Fibroblast of lung (primary cell): ENCODE data around the gene DNAH14. TPM values are rescaled to one million over a fixed set of nuclear protein-coding genes. Genes with fewer than 3 reads are reported as not detected.
"Not testable (repeated sequence)": the region's sequence is repeated elsewhere in the genome, so short reads cannot be mapped to it uniquely, and the experiment has no call there.

Experiments
- DNase-seq, 2 donors: peaks; one replicate each; pipeline versions ENCODE4 v3.0.0 to v3.0.0-alpha.2; 2010; ENCODE audit warnings: low read depth in 2 of 2
- H2AFZ ChIP-seq: 2 replicates; pipeline ENCODE4 v1.5.1; 2012; ENCODE audit warnings: low read length, control low read depth, inconsistent platforms
- H3K27ac ChIP-seq: 2 replicates; pipeline ENCODE4 v1.5.1; 2011; ENCODE audit warnings: low read length, control low read depth; ENCODE audit not compliant: insufficient read depth
- H3K27me3 ChIP-seq: 2 replicates; pipeline ENCODE4 v1.5.1; 2011; ENCODE audit warnings: mild to moderate bottlenecking, low read length; ENCODE audit not compliant: control insufficient read depth, insufficient read depth
- H3K36me3 ChIP-seq: 2 replicates; pipeline ENCODE4 v1.5.1; 2011; ENCODE audit warnings: low read length; ENCODE audit not compliant: control insufficient read depth, insufficient read depth
- H3K4me1 ChIP-seq: 2 replicates; pipeline ENCODE4 v1.5.1; 2011; ENCODE audit warnings: low read length; ENCODE audit not compliant: control insufficient read depth, insufficient read depth; ENCODE audit errors: extremely low read depth
- H3K4me2 ChIP-seq: 2 replicates; pipeline ENCODE4 v1.5.1; 2011; ENCODE audit warnings: low read length, control low read depth; ENCODE audit not compliant: insufficient read depth; ENCODE audit errors: extremely low read depth
- H3K4me3 ChIP-seq, 4 experiments: fragments of 200-600 bp in 1 of 4; sonication (generic) in 1 of 4; replicated peaks in 1 of 4; 2 replicates each; pipeline ENCODE4 v1.5.1; 2011 to 2016; ENCODE audit warnings: low read length in 4 of 4, low read depth in 3 of 4, mild to moderate bottlenecking in 3 of 4, control low read depth in 2 of 4, inconsistent platforms in 1 of 4, mixed read lengths in 1 of 4; ENCODE audit not compliant: insufficient read depth in 1 of 4; ENCODE audit errors: control extremely low read depth in 1 of 4
- H3K79me2 ChIP-seq: 2 replicates; pipeline ENCODE4 v1.5.1; 2012; ENCODE audit warnings: mild to moderate bottlenecking, low read length, inconsistent platforms; ENCODE audit not compliant: control insufficient read depth, insufficient read depth
- H3K9ac ChIP-seq: 2 replicates; pipeline ENCODE4 v1.5.1; 2011; ENCODE audit warnings: mild to moderate bottlenecking, low read length, control low read depth; ENCODE audit not compliant: insufficient read depth
- H3K9me3 ChIP-seq: 2 replicates; pipeline ENCODE4 v1.5.1; 2012; ENCODE audit warnings: low read depth, low read length; ENCODE audit not compliant: control insufficient read depth, insufficient read depth
- H4K20me1 ChIP-seq: 2 replicates; pipeline ENCODE4 v1.5.1; 2011; ENCODE audit warnings: low read length; ENCODE audit not compliant: control insufficient read depth, insufficient read depth; ENCODE audit errors: extremely low read depth
- CTCF ChIP-seq, 2 donors: IDR thresholded peaks in 1 of 2; conservative IDR thresholded peaks in 1 of 2; 1 replicate in 1 of 2; 2 replicates in 1 of 2; pipeline ENCODE4 v1.5.1; 2011 to 2012; ENCODE audit warnings: low read length in 2 of 2, control low read depth in 1 of 2, inconsistent platforms in 1 of 2, low read depth in 1 of 2, mild to moderate bottlenecking in 1 of 2
- EZH2 ChIP-seq: IDR thresholded peaks from 2 replicates; pipeline ENCODE4 v1.5.1; 2012; ENCODE audit warnings: low read length, control low read depth, mild to moderate bottlenecking; ENCODE audit errors: missing control alignments
- polyA minus RNA-seq: library from RNA; depleted of rRNA, polyadenylated mRNA; stranded (reverse); fragments of >200 nt; gene quantifications from 2 replicates; pipeline ENCODE4 v1.2.3, GENCODE V29; 2011; ENCODE audit warnings: low replicate concordance
- polyA plus RNA-seq, 2 donors: library from polyadenylated mRNA; depleted of rRNA in 1 of 2; stranded (reverse) in 1 of 2; unstranded in 1 of 2; fragments of >200 nt; gene quantifications; 2 replicates each; pipeline ENCODE4 v1.2.1, GENCODE V29; 2011 to 2012; ENCODE audit warnings: missing spikeins in 1 of 2
- total RNA-seq: library from RNA; depleted of rRNA; stranded (reverse); fragments of >200 nt; gene quantifications from 2 replicates; pipeline ENCODE4 v1.2.1, GENCODE V29; 2014

The DNAH14 gene
- 16.7 and 19.7 TPM in 2 replicates for total RNA-seq
- 5.4 and 7.5 TPM in 2 replicates for polyA plus RNA-seq
- 4.1 and 6.1 TPM in 2 replicates for polyA plus RNA-seq (2012)
- not detected in 2 replicates for polyA minus RNA-seq

- peak in 1 of 2 donors; percentile 7 for TF ChIP-seq CTCF (conservative IDR thresholded peaks at IDR 0.05 in 1 of 2, IDR thresholded peaks at IDR 0.05 in 1 of 2; ENCODE audit: low read depth in 1 of 2, low read length in 2 of 2)
- TF ChIP-seq EZH2: no peak
Observed at GRCh38 chr1:224929335-224930237, at the start of gene DNAH14. DNAH14 (plus strand) TSS chr1:224929675; CDS start chr1:224952703, 23,028 bp downstream.

GRCh38 chr1:224880593-224881307, 48.7 kb upstream of the DNAH14 start:
- peaks cover 5% of the 10 kb centered on the region for H3K27me3 ChIP-seq
- no peak overlapping the region for H3K27ac ChIP-seq
- no peaks in the 10 kb centered on the region for H3K4me1 ChIP-seq
- no peaks in the 10 kb centered on the region for H4K20me1 ChIP-seq
- TF ChIP-seq EZH2 (no peak), CTCF (conservative IDR thresholded peaks at IDR 0.05 in 1 of 2, IDR thresholded peaks at IDR 0.05 in 1 of 2; ENCODE audit: low read depth in 1 of 2, low read length in 2 of 2) (no peak)
- no peak overlapping the region for H2AFZ ChIP-seq
- H3K79me2 ChIP-seq: no peaks in the 10 kb centered on the region
- H3K9ac ChIP-seq: no peak overlapping the region
- H3K4me3 ChIP-seq: no peak overlapping the region
- H3K9me3 ChIP-seq: no peaks in the 10 kb centered on the region
- no peak overlapping the region for H3K4me2 ChIP-seq
- peak in 1 of 2 donors; percentile 23 for DNase-seq
- H3K36me3 ChIP-seq: no peaks in the 10 kb centered on the region

More at GRCh38 chr1:224929335-224930237, at the start of gene DNAH14:
- Histone ChIP-seq H3K4me1 (no peaks in the 10 kb centered on the region), H2AFZ (peak within 1 kb of the TSS; percentile 55), H3K4me3 (peak within 1 kb of the TSS; percentile 44 to 76 (median 60)), H3K9ac (peak within 1 kb of the TSS; percentile 67), H3K36me3 (no peaks in the 10 kb centered on the region), H3K27ac (peak within 1 kb of the TSS; percentile 81), H3K79me2 (no peaks in the 10 kb centered on the region), H3K27me3 (no peaks in the 10 kb centered on the region), H3K4me2 (peak within 1 kb of the TSS; percentile 75), H3K9me3 (no peaks in the 10 kb centered on the region), H4K20me1 (no peaks in the 10 kb centered on the region)
- DNase-seq: peak; percentile 83 to 90

- not testable (repeated sequence) for H3K27me3 ChIP-seq, H4K20me1 ChIP-seq, DNase-seq, H3K9me3 ChIP-seq, H2AFZ ChIP-seq, H3K79me2 ChIP-seq, H3K4me2 ChIP-seq, H3K9ac ChIP-seq, H3K4me3 ChIP-seq, H3K36me3 ChIP-seq, H3K4me1 ChIP-seq, H3K27ac ChIP-seq
Observed at GRCh38 chr1:224881308-224881692, 48.2 kb upstream of the DNAH14 start.
